ENCODE data around the gene ARID1B.

ARID1B gene

GRCh38 chr6:156876302-156876701 lies 99.1 kb downstream of the ARID1B start:
- in situ Hi-C loops (cut with MboI; ENCODE audit: low sequenced_read_pairs), result no loop called here

GRCh38 chr6:156877126-156877863 lies 100.1 kb downstream of the ARID1B start:
- in situ Hi-C loops (cut with MboI; ENCODE audit: low sequenced_read_pairs), result no loop called here

GRCh38 chr6:156878681-156879080 lies 101.5 kb downstream of the ARID1B start:
- in situ Hi-C loops (cut with MboI; ENCODE audit: low sequenced_read_pairs), result no loop called here

- in situ Hi-C loops (cut with MboI; ENCODE audit: low sequenced_read_pairs), result no loop called here
Measured at GRCh38 chr6:156879186-156879585, 102.0 kb downstream of the ARID1B start.

- in situ Hi-C loops (cut with MboI; ENCODE audit: low sequenced_read_pairs), result no loop called here
Measured at GRCh38 chr6:156879591-156879990, 102.4 kb downstream of the ARID1B start.

- in situ Hi-C loops (cut with MboI; ENCODE audit: low sequenced_read_pairs), result no loop called here
Measured at GRCh38 chr6:156880913-156881312, 103.7 kb downstream of the ARID1B start.

GRCh38 chr6:156881687-156882629 lies 104.8 kb downstream of the ARID1B start:
- in situ Hi-C loops (cut with MboI; ENCODE audit: low sequenced_read_pairs), result no loop called here

GRCh38 chr6:156883497-156884252 lies 106.5 kb downstream of the ARID1B start:
- in situ Hi-C loops (cut with MboI; ENCODE audit: low sequenced_read_pairs), result no loop called here

GRCh38 chr6:156884306-156884705 lies 107.1 kb downstream of the ARID1B start:
- in situ Hi-C loops (cut with MboI; ENCODE audit: low sequenced_read_pairs), result no loop called here

- in situ Hi-C loops (cut with MboI; ENCODE audit: low sequenced_read_pairs), result no loop called here
Measured at GRCh38 chr6:156885562-156885961, 108.4 kb downstream of the ARID1B start.

GRCh38 chr6:156886409-156886808 lies 109.2 kb downstream of the ARID1B start:
- in situ Hi-C loops (cut with MboI; ENCODE audit: low sequenced_read_pairs), result no loop called here

- in situ Hi-C loops (cut with MboI; ENCODE audit: low sequenced_read_pairs), result no loop called here
Measured at GRCh38 chr6:156887623-156888269, 110.6 kb downstream of the ARID1B start.

- in situ Hi-C loops (cut with MboI; ENCODE audit: low sequenced_read_pairs), result no loop called here
Measured at GRCh38 chr6:156889469-156889868, 112.3 kb downstream of the ARID1B start.

- in situ Hi-C loops (cut with MboI; ENCODE audit: low sequenced_read_pairs), result no loop called here
Measured at GRCh38 chr6:156889986-156890385, 112.8 kb downstream of the ARID1B start.

- in situ Hi-C loops (cut with MboI; ENCODE audit: low sequenced_read_pairs), result no loop called here
Measured at GRCh38 chr6:156890627-156891314, 113.6 kb downstream of the ARID1B start.

GRCh38 chr6:156897907-156898531 lies 120.8 kb downstream of the ARID1B start:
- in situ Hi-C loops (cut with MboI; ENCODE audit: low sequenced_read_pairs), result no loop called here

- in situ Hi-C loops (cut with MboI; ENCODE audit: low sequenced_read_pairs), result no loop called here
Measured at GRCh38 chr6:156899071-156899470, 121.9 kb downstream of the ARID1B start.

GRCh38 chr6:156899532-156900135 lies 122.5 kb downstream of the ARID1B start:
- in situ Hi-C loops (cut with MboI; ENCODE audit: low sequenced_read_pairs), result no loop called here

- in situ Hi-C loops (cut with MboI; ENCODE audit: low sequenced_read_pairs), result no loop called here
Measured at GRCh38 chr6:156900292-156900691, 123.1 kb downstream of the ARID1B start.
